A549 (cell line): ENCODE results near the gene C4orf54.

Experiments
- BHLHE40 ChIP-seq: IDR thresholded peaks from 2 replicates; pipeline ENCODE4 v1.6.1; 2012; ENCODE audit warnings: low read depth, low read length, inconsistent platforms
- CEBPB ChIP-seq, 2 experiments: fragments of >200 bp in 1 of 2; sonication (Bioruptor Twin) in 1 of 2; formaldehyde crosslinking in 1 of 2; IDR thresholded peaks; 2 replicates each; pipeline ENCODE4 v1.6.1; 2012 to 2016
- CHD4 ChIP-seq: fragments of 200-600 bp; sonication (generic); IDR thresholded peaks from 2 replicates; pipeline ENCODE4 v1.6.1; 2016; ENCODE audit warnings: antibody characterized with exemption, mild to moderate bottlenecking, borderline replicate concordance
- POLR2A ChIP-seq: IDR thresholded peaks from 2 replicates; pipeline ENCODE4 v1.6.1; 2012; ENCODE audit warnings: mild to moderate bottlenecking, low read length
- POLR2AphosphoS2 ChIP-seq: conservative IDR thresholded peaks from 2 replicates; pipeline ENCODE4 v1.6.1; 2012; ENCODE audit warnings: low read length, improper control_type of control experiment, inconsistent platforms
- RFX5 ChIP-seq: fragments of 450-650 bp; IDR thresholded peaks from 2 replicates; pipeline ENCODE4 v1.7.1; 2014; ENCODE audit warnings: antibody characterized with exemption, mild to moderate bottlenecking, moderate library complexity
- TF ChIP-seq, protein P1 (sequence below): fragments of 450-650 bp; IDR thresholded peaks from 2 replicates; pipeline ENCODE4 v1.6.1; 2014; ENCODE audit warnings: antibody characterized with exemption
- TF ChIP-seq, protein P2 (sequence below): fragments of >200 bp; sonication (Bioruptor Twin); formaldehyde crosslinking; IDR thresholded peaks from 3 replicates; pipeline ENCODE4 v1.5.1; 2016
- TF ChIP-seq, protein P3 (sequence below): fragments of 150-350 bp; IDR thresholded peaks from 2 replicates; pipeline ENCODE4 v1.6.1; 2014; ENCODE audit warnings: low read depth, mild to moderate bottlenecking, low read length

DNA sequence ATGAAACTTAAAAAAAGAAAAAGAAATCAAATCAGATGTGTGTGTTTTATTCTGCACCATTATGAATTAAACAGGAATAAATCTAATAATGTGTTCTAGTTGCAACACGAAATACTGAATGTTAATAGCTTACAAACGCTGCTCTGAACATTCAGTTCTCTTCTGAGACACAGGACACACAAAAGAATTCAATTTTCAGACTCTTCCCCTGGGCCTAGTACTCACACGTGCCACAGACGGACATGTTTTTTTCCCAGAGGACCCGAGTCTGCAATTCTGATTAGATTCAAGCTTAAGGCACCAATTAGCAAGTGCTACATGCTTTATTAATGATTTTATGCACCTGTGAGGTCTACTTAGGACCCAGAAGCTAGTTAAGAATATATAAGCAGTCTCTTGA, 20.5 kb downstream of the C4orf54 start:
- no peak for TF ChIP-seq POLR2AphosphoS2
- TF ChIP-seq, protein P1, sequence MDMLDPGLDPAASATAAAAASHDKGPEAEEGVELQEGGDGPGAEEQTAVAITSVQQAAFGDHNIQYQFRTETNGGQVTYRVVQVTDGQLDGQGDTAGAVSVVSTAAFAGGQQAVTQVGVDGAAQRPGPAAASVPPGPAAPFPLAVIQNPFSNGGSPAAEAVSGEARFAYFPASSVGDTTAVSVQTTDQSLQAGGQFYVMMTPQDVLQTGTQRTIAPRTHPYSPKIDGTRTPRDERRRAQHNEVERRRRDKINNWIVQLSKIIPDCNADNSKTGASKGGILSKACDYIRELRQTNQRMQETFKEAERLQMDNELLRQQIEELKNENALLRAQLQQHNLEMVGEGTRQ = no peak
- TF ChIP-seq RFX5 = no peak
- TF ChIP-seq, protein P2, sequence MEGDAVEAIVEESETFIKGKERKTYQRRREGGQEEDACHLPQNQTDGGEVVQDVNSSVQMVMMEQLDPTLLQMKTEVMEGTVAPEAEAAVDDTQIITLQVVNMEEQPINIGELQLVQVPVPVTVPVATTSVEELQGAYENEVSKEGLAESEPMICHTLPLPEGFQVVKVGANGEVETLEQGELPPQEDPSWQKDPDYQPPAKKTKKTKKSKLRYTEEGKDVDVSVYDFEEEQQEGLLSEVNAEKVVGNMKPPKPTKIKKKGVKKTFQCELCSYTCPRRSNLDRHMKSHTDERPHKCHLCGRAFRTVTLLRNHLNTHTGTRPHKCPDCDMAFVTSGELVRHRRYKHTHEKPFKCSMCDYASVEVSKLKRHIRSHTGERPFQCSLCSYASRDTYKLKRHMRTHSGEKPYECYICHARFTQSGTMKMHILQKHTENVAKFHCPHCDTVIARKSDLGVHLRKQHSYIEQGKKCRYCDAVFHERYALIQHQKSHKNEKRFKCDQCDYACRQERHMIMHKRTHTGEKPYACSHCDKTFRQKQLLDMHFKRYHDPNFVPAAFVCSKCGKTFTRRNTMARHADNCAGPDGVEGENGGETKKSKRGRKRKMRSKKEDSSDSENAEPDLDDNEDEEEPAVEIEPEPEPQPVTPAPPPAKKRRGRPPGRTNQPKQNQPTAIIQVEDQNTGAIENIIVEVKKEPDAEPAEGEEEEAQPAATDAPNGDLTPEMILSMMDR = no peak
- TF ChIP-seq, protein P3, sequence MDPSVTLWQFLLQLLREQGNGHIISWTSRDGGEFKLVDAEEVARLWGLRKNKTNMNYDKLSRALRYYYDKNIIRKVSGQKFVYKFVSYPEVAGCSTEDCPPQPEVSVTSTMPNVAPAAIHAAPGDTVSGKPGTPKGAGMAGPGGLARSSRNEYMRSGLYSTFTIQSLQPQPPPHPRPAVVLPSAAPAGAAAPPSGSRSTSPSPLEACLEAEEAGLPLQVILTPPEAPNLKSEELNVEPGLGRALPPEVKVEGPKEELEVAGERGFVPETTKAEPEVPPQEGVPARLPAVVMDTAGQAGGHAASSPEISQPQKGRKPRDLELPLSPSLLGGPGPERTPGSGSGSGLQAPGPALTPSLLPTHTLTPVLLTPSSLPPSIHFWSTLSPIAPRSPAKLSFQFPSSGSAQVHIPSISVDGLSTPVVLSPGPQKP = no peak
- no peak for TF ChIP-seq CEBPB (IDR thresholded peaks at IDR 0.05)
- no peak for TF ChIP-seq CHD4
- TF ChIP-seq BHLHE40 = no peak
- no peak for TF ChIP-seq POLR2A
